BE2C (cell line): Measurements from ENCODE around the gene PHLDA1.

ENCODE experiments used
- DNase-seq: peaks from one replicate; pipeline ENCODE4 v3.0.0-alpha.2; 2020
- H3K27me3 ChIP-seq: fragments of 250-450 bp; sonication (Bioruptor Pico); 2 replicates; pipeline ENCODE4 v1.5.1; 2020; ENCODE audit warnings: mild to moderate bottlenecking
- H3K36me3 ChIP-seq: fragments of 250-450 bp; sonication (Bioruptor Pico); 2 replicates; pipeline ENCODE4 v1.5.1; 2020; ENCODE audit warnings: mild to moderate bottlenecking
- H3K4me1 ChIP-seq: fragments of 250-450 bp; sonication (Bioruptor Pico); 2 replicates; pipeline ENCODE4 v1.5.1; 2020
- H3K4me3 ChIP-seq: 2 replicates; pipeline ENCODE4 v1.5.1; 2011; ENCODE audit warnings: low read depth, low read length
- H3K9me3 ChIP-seq: fragments of 250-450 bp; sonication (Bioruptor Pico); 2 replicates; pipeline ENCODE4 v1.5.1; 2020
- CTCF ChIP-seq: IDR thresholded peaks from 2 replicates; pipeline ENCODE4 v1.5.1; 2012; ENCODE audit warnings: mild to moderate bottlenecking, low read depth, low read length

The PHLDA1 gene

GRCh38 chr12:76043377-76043776, 11.8 kb upstream of the PHLDA1 start:
- Histone ChIP-seq H3K36me3 (peaks cover 15% of the 10 kb centered on the region), H3K4me1 (no peaks in the 10 kb centered on the region), H3K27me3 (no peaks in the 10 kb centered on the region), H3K4me3 (no peak overlapping the region), H3K9me3 (no peaks in the 10 kb centered on the region)
- no peak for TF ChIP-seq CTCF
- no peak for DNase-seq

GRCh38 chr12:76042147-76042546, 10.6 kb upstream of the PHLDA1 start:
- no peak for TF ChIP-seq CTCF
- Histone ChIP-seq H3K4me1 (no peaks in the 10 kb centered on the region), H3K27me3 (no peaks in the 10 kb centered on the region), H3K36me3 (peaks cover 13% of the 10 kb centered on the region; the same call in 1 of the 2 replicates), H3K4me3 (no peak overlapping the region), H3K9me3 (no peaks in the 10 kb centered on the region)
- DNase-seq = no peak

GRCh38 chr12:76041406-76041805, 9.8 kb upstream of the PHLDA1 start:
- H3K4me1 ChIP-seq = no peaks in the 10 kb centered on the region
- peaks cover 10% of the 10 kb centered on the region; the same call in 1 of the 2 replicates for H3K36me3 ChIP-seq
- no peak overlapping the region for H3K4me3 ChIP-seq
- no peak for DNase-seq
- H3K9me3 ChIP-seq = no peaks in the 10 kb centered on the region
- TF ChIP-seq CTCF = no peak
- H3K27me3 ChIP-seq = no peaks in the 10 kb centered on the region

- peaks cover 9% of the 10 kb centered on the region; the same call in 1 of the 2 replicates for H3K36me3 ChIP-seq
- H3K4me3 ChIP-seq = no peak overlapping the region
- no peak for DNase-seq
- H3K9me3 ChIP-seq = no peaks in the 10 kb centered on the region
- H3K4me1 ChIP-seq = no peaks in the 10 kb centered on the region
- no peak for TF ChIP-seq CTCF
- H3K27me3 ChIP-seq = no peaks in the 10 kb centered on the region
Measured at GRCh38 chr12:76040461-76040860, 8.9 kb upstream of the PHLDA1 start.

GRCh38 chr12:76038176-76038575, 6.6 kb upstream of the PHLDA1 start:
- H3K9me3 ChIP-seq = no peaks in the 10 kb centered on the region
- TF ChIP-seq CTCF = no peak
- H3K36me3 ChIP-seq = no peaks in the 10 kb centered on the region
- H3K4me1 ChIP-seq = no peaks in the 10 kb centered on the region
- DNase-seq = no peak
- H3K27me3 ChIP-seq = no peaks in the 10 kb centered on the region
- H3K4me3 ChIP-seq = no peak overlapping the region

- Histone ChIP-seq H3K36me3 (no peaks in the 10 kb centered on the region), H3K27me3 (no peaks in the 10 kb centered on the region), H3K4me3 (no peak overlapping the region), H3K9me3 (no peaks in the 10 kb centered on the region), H3K4me1 (no peaks in the 10 kb centered on the region)
- TF ChIP-seq CTCF = peak; percentile 91
- peak; percentile 49 for DNase-seq
Measured at GRCh38 chr12:76037130-76038103, 5.8 kb upstream of the PHLDA1 start.
